Measurements from ENCODE around the gene RAP2B.
"Not testable (repeated sequence)": the region's sequence is repeated elsewhere in the genome, so short reads cannot be mapped to it uniquely, and the experiment has no call there.

Gene RAP2B

DNA sequence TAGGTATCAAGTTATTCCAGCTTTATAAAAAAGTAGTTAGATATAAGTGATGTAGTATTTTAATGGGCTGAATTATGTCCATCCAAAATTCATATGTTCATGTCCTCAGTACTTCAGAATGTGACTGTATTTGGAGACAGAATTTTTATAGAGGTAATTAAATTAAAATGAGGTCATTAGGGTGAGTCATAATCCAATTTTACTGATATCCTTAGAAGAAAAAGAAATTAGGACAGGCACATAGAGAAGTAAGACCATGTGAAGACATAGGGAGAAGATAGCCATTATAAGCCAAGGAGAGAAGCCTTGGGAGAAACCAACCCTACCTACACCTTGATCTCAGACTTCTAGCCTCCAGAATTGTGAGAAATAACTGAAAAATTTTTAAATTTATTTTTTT, 30.3 kb downstream of the RAP2B start:
- in situ Hi-C loops (cut with MboI; ENCODE audit: low sequenced_read_pairs), result no loop called here

DNA sequence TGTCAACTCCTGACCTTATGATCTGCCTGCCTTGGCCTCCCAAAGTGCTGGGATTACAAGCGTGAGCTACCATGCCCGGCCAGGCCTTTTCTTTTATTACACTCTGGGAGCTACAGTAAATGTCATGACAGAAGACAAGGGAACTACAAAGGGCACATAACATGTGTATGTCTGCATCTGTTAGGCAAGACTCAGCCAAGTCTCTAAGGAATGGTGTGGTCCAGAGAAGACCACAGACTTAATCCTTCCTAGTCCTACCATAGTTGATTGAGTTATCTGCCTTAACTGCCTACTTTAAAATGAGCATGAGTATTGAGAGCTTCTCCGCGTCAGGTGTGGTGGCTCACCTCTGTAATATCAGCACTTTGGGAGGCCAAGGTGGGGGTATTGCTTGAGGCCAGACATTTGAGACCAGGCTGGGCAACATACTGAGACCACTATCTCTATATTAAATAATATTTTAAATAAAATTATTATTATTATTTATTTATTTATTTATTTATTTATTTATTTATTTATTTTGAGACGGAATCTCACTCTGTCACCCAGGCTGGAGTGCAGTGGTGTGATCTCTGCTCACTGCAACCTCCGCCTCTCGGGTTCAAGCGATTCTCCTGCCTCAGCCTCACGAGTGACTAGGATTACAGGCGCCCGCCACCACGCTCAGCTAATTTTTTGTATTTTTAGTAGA, 31.9 kb downstream of the RAP2B start:
- in situ Hi-C loops (cut with MboI; ENCODE audit: low sequenced_read_pairs), result not testable (repeated sequence)

DNA sequence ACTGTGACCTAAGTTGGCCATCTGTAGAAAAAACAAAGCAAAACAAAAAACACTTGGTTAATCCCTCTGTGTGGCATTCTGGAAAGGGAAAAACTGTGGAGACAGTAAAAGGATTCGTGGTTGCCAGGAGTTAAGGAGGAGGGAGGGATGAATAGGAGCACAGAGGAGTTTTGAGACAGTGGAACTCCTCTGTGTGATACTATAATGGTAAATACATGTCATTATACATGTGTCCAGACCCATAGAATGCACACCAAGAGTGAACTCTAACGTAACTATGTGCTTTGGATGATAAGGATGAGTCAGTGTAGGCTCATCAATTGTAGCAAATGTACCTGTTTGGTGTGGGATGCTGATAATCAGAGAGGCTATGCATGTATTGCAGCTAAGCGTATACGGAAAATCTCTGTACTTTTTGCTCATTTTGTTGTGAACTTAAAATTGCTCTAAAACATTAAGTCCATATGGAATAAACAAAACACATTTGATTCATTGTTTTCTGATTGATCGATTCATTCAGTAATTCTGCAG, 33.4 kb downstream of the RAP2B start:
- in situ Hi-C loops (cut with MboI; ENCODE audit: low sequenced_read_pairs), result no loop called here

DNA sequence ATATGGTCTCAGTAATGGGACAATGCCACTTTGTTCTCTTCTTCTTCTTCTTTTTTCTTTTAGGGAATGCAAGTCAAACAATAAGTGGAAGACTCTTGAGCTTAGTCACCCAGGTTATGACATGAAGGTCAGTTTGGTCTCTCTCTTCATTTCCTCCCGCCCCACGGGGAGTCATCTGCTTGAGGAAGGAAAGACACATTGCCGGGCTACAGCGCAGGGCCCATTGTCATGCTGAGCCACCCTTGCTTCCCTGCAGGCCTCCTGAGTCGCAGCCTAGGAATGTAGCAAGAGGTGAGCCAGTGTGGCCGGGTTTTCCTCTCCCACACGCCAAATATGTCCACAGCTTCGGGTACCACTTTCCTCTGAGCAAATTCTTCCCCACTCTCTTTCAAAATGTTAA, 47.6 kb downstream of the RAP2B start:
- in situ Hi-C loops (cut with MboI; ENCODE audit: low sequenced_read_pairs), result no loop called here

DNA sequence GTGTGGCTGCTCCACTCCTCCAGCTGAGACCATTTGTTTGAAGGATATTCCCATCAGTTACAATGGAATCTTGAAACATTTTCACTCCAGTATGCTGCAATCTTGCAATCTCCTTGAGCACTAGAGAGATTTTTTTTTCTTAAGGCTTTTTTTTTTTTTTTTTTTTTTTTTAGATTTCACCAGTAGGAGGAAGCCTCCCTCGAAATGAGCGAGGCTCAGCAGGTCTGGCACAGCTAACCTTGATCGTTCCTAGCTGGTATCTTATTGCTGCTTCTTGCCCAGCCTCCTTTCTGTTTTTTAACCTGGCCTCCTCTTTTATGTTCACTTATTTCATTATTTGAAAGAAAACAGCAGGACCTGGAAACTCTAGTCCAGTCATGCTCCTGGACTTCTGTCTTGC, 48.1 kb downstream of the RAP2B start:
- in situ Hi-C loops (cut with MboI; ENCODE audit: low sequenced_read_pairs), result no loop called here

DNA sequence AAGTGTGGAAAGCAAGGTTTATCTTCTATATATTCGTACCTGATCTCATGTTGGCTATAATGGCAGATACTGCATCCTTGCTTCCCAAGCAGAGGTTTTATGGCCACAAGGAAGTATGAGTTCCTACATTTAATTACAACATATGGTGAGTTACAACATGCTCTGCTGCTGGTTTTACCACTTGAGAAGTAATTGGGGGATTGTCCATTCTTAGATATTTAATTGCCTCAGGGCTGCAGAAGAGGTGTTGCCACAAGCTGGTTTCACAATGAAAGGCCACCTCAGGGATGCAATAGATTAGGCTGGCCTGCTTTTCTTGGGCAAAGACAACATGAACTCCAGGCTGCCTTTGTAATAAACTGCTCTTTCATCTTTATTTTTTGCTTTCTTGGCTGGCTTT, 48.6 kb downstream of the RAP2B start:
- in situ Hi-C loops (cut with MboI; ENCODE audit: low sequenced_read_pairs), result no loop called here

GRCh38 chr3:153215497-153215896, 53.5 kb downstream of the RAP2B start:
- in situ Hi-C loops (cut with MboI; ENCODE audit: low sequenced_read_pairs), result no loop called here

GRCh38 chr3:153215966-153216365, 53.9 kb downstream of the RAP2B start:
- in situ Hi-C loops (cut with MboI; ENCODE audit: low sequenced_read_pairs), result no loop called here

DNA sequence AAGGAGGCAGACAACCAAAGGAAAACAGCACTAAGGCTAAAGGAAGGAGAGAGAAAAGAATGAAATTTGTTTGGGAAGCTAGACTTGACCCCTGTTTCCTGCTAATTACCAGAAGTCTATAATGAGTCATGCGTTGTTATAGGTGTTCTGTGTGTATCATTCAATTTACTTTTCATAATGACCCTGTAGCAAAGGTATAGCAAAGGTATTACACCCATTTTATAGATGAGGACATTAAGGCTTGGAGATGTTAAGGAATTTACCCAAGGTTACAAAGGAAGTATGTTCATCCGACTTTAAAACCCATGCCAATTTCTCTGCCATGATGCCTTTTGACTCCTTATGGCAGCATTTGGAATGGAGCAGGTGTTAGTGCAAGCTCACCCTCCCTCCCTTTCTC, 54.9 kb downstream of the RAP2B start:
- in situ Hi-C loops (cut with MboI; ENCODE audit: low sequenced_read_pairs), result no loop called here

DNA sequence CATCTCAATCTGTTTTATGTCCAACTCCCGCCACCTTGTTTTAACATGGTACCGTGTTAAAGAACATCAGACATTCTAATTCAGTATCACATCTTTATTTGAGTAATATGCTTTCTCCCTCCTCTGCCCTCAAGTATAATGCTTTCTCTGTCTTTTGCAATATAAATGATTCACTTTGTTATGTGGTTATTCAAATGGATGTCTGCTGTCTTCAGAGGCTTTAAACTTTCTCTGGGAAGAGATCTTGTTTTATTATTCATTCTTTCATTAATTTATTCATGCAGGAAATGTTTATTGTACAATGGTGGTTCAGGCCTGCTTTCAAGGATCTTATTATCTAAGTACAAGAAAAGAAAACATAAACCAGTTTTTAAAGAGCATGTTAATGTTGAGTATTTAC, 57.1 kb downstream of the RAP2B start:
- in situ Hi-C loops (cut with MboI; ENCODE audit: low sequenced_read_pairs), result no loop called here

Measured in HL-60/S4 (cell line).